ENCODE results near the gene USPL1. TPM values are rescaled to one million over a fixed set of nuclear protein-coding genes. Genes with fewer than 3 reads are reported as not detected.

The USPL1 gene
- total RNA-seq, 2 donors from 2014 or later: 20.1 to 24.4 TPM

DNA sequence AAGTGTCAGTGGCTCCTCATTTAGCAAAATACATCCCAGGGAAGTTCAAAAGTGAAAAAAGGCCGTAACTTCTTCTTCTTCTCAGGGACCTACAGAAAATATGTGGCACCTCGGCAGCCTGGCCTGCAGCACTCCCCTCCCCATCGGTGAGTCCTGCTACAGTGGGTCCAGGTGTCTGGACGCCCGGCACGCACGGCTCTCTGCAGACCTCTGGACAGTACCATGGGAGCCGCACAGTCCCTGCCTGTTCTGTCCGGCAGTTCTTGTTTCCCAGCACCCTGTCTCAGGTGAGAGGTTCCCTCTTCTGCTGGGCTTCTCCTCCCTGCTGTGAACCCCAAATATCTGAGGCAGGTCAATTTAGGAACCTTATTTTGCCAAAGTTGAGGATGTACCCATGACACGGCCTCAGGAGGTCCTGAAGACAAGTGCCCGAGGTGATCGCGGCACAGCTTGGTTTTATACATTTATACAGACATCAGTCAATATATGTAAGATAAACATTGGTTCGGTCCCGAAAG is 80.8 kb downstream of the USPL1 start:
- no peak for DNase-seq (ENCODE audit: low spot score)
- Histone ChIP-seq H3K36me3 (no peaks in the 10 kb centered on the region), H3K9me3 (no peaks in the 10 kb centered on the region), H3K4me3 (no peak overlapping the region), H3K27me3 (replicated peaks; ENCODE audit: insufficient read depth) (no peaks in the 10 kb centered on the region), H3K27ac (no peak overlapping the region), H3K4me1 (replicated peaks) (no peaks in the 10 kb centered on the region)
- intact Hi-C loops (cut with DNase I): no loop called here
- TF ChIP-seq POLR2AphosphoS5 (IDR thresholded peaks at IDR 0.05) (no peak), POLR2A (IDR thresholded peaks at IDR 0.05) (no peak)
- TF ChIP-seq, protein P1, sequence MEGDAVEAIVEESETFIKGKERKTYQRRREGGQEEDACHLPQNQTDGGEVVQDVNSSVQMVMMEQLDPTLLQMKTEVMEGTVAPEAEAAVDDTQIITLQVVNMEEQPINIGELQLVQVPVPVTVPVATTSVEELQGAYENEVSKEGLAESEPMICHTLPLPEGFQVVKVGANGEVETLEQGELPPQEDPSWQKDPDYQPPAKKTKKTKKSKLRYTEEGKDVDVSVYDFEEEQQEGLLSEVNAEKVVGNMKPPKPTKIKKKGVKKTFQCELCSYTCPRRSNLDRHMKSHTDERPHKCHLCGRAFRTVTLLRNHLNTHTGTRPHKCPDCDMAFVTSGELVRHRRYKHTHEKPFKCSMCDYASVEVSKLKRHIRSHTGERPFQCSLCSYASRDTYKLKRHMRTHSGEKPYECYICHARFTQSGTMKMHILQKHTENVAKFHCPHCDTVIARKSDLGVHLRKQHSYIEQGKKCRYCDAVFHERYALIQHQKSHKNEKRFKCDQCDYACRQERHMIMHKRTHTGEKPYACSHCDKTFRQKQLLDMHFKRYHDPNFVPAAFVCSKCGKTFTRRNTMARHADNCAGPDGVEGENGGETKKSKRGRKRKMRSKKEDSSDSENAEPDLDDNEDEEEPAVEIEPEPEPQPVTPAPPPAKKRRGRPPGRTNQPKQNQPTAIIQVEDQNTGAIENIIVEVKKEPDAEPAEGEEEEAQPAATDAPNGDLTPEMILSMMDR (IDR thresholded peaks at IDR 0.05): no peak
- WGBS: 81% methylated on average over 15 of the region's 15 CpGs

DNA sequence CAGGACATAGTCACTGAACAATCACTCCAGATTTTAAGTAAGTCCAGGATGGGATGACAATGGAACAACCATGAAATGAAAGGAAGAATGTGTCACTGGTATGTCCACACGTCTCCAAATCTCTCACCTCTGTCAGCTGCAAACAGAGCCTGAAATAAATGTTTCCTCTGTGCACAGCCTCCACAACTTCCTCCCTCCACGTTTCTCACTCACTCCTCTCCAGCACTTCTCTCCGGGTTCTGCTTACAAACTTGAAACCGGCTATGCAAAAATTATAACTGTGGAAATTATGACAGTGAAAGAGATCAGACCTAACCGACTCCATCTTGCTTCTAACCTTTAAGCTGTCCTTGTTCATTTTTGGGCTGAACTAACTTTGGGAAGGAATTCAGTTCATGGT is 82.6 kb downstream of the USPL1 start:
- intact Hi-C loops (cut with DNase I): no loop called here

DNA sequence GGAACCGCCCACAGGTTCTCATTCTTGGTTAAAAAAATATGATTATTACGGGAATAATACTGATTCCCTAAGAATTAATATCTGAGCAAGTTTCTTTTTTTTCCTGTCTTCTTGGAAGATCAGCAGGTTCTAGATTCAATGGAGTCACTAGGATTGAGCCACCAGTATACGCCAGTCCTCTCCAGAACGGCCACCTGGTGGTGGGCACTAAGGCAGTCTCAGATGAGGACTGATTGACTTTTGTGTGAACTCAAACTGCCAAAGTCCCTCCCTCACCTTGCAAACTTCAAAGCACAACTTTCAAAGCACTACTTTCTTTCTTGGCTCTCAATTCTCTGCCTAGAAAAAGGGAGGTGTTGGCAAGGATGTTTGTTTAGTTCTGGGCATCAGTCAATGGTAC is 84.3 kb downstream of the USPL1 start:
- H3K9me3 ChIP-seq: no peaks in the 10 kb centered on the region
- H3K36me3 ChIP-seq: no peaks in the 10 kb centered on the region
- no peaks in the 10 kb centered on the region for H3K4me1 ChIP-seq (replicated peaks)
- intact Hi-C loops (cut with DNase I): no loop called here
- TF ChIP-seq POLR2AphosphoS5 (IDR thresholded peaks at IDR 0.05): no peak
- TF ChIP-seq POLR2A (IDR thresholded peaks at IDR 0.05): no peak
- TF ChIP-seq, protein P1 (IDR thresholded peaks at IDR 0.05): no peak
- WGBS: 79% methylated on average over 4 of the region's 4 CpGs
- no peak overlapping the region for H3K4me3 ChIP-seq
- no peaks in the 10 kb centered on the region for H3K27me3 ChIP-seq (replicated peaks; ENCODE audit: insufficient read depth)
- DNase-seq (ENCODE audit: low spot score): no peak
- no peak overlapping the region for H3K27ac ChIP-seq

More for the DNA sequence above, 82.6 kb downstream of the USPL1 start:
- Histone ChIP-seq H3K27me3 (replicated peaks; ENCODE audit: insufficient read depth) (no peaks in the 10 kb centered on the region), H3K9me3 (no peaks in the 10 kb centered on the region), H3K27ac (no peak overlapping the region), H3K4me3 (no peak overlapping the region), H3K36me3 (no peaks in the 10 kb centered on the region), H3K4me1 (replicated peaks) (no peaks in the 10 kb centered on the region)
- TF ChIP-seq, protein P1 (IDR thresholded peaks at IDR 0.05): no peak
- no peak for TF ChIP-seq POLR2AphosphoS5 (IDR thresholded peaks at IDR 0.05)
- TF ChIP-seq POLR2A (IDR thresholded peaks at IDR 0.05): no peak
- no peak for DNase-seq (ENCODE audit: low spot score)
- 81% methylated on average over 5 of the region's 5 CpGs for WGBS

DNA sequence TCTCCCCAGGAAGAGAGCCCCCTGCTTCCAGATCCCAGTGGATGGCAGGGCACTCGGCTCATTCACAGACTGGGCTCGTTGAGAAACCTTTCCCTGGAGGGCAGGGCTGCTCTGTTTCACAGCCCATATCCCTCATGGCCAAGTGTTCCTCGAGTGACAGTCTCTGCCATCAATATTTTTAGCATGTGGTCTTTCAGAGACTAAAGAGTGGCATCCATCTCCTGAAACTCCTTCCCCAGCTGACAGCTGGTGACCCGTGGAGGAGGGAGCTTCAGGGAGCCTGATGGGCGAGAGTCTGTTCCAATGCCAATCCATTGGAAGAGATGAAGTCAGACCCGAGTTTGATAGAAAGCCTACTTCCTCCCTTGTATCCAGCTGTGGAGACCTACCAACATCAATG is 86.9 kb downstream of the USPL1 start:
- H3K4me1 ChIP-seq (replicated peaks): no peaks in the 10 kb centered on the region
- TF ChIP-seq, protein P1 (IDR thresholded peaks at IDR 0.05): no peak
- no peak for TF ChIP-seq POLR2AphosphoS5 (IDR thresholded peaks at IDR 0.05)
- no peak for TF ChIP-seq POLR2A (IDR thresholded peaks at IDR 0.05)
- no peaks in the 10 kb centered on the region for H3K9me3 ChIP-seq
- H3K27me3 ChIP-seq (replicated peaks; ENCODE audit: insufficient read depth): no peaks in the 10 kb centered on the region
- DNase-seq (ENCODE audit: low spot score): no peak
- intact Hi-C loops (cut with DNase I): no loop called here
- H3K36me3 ChIP-seq: no peaks in the 10 kb centered on the region
- H3K4me3 ChIP-seq: no peak overlapping the region
- 73% methylated on average over 6 of the region's 6 CpGs for WGBS
- H3K27ac ChIP-seq: no peak overlapping the region

DNA sequence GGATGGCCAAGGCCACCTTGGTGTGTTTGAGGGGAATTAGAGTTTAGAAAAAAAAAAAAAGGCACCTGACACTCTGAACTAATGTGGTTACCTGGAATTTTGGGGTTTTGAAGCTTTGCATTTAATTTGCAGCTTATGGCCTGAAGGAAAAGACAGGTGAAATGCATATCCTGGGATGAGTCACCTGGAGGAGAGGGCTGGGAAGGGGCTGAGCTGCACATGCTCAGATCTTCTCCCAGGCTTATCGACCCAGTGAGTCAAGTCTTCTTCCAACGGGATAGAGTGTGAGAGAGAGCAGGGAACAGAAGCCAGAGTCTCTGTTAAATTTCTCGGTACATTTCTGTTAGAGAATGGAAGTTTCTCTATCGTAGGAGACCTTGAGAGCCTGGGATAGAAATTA is 88.0 kb downstream of the USPL1 start:
- intact Hi-C loops (cut with DNase I): no loop called here
- no peak for DNase-seq (ENCODE audit: low spot score)
- WGBS: 83% methylated on average over 4 of the region's 4 CpGs
- no peaks in the 10 kb centered on the region for H3K27me3 ChIP-seq (replicated peaks; ENCODE audit: insufficient read depth)
- no peaks in the 10 kb centered on the region for H3K36me3 ChIP-seq
- H3K4me3 ChIP-seq: no peak overlapping the region
- H3K27ac ChIP-seq: no peak overlapping the region
- TF ChIP-seq, protein P1 (IDR thresholded peaks at IDR 0.05): no peak
- TF ChIP-seq POLR2A (IDR thresholded peaks at IDR 0.05) (no peak), POLR2AphosphoS5 (IDR thresholded peaks at IDR 0.05) (no peak)
- no peaks in the 10 kb centered on the region for H3K4me1 ChIP-seq (replicated peaks)
- no peaks in the 10 kb centered on the region for H3K9me3 ChIP-seq
